Measurements from ENCODE around the gene AATF.

Gene AATF

DNA sequence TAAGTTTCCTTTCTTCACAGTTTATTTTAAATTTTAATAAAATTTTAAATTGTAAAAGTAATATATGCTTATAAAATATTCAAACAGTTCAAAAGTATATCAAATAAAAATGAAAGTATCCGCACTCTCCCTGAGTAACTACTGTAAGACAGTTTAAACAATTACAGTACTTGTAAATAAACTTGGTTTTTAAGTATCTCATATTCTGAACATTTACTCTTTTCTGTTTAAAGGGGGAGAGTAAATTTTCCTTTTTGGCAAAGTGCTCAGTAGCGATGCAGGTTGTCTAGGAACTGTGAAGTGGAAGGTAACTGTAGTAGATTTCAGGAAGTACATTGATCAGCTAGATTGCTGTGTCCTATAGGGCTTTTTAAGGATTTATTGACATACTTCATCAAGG lies 28.8 kb downstream of the AATF start:
- DNase-seq (ENCODE audit: low spot score) (no peak), FAIRE-seq (no peak)

GRCh38 chr17:36978810-36979564 lies 30.2 kb downstream of the AATF start:
- DNase-seq (ENCODE audit: low spot score) = no peak

DNA sequence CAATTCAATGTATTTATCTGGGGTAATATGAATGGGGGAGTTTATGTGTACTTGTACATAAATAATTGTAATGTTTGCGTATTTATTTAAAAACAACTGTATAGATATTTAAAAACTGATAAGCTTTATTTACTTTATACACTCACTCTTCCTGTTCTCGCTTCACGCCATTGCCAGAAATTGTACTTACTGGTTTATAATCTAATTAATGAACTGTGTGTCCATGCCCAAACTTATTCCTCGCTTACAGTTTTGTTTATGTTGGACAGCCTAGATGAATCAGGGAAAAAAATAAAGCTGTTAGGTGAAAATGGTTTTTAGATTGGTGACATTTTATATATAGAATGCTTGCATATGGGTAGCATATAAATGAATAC lies 30.8 kb downstream of the AATF start:
- FAIRE-seq (no peak), DNase-seq (ENCODE audit: low spot score) (no peak)

More at GRCh38 chr17:36978810-36979564, 30.2 kb downstream of the AATF start:
- FAIRE-seq = no peak

DNA sequence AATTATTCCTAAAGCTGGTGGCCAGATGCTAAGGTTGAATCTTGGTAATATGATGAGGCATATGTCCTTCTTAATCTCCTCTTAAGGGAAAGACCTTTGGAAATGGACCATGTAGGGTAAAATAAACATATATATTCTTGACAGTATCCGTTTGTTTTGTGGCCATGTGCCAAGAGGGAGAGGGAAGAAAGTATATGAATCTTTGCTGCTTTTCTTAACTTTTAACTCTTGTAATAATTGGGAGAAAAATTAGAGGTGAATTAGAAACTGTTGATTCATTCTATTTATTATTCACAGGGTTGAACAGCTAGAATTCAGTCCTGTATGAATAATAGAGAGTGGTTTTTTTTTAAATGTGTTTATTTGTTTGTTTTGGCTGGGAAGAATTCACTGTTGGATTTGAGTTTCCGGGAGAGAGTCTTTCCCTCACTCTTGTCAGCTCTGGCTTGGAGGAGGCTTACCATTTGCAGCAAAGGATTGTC lies 31.6 kb downstream of the AATF start:
- DNase-seq (ENCODE audit: low spot score) = no peak
- no peak for FAIRE-seq

DNA sequence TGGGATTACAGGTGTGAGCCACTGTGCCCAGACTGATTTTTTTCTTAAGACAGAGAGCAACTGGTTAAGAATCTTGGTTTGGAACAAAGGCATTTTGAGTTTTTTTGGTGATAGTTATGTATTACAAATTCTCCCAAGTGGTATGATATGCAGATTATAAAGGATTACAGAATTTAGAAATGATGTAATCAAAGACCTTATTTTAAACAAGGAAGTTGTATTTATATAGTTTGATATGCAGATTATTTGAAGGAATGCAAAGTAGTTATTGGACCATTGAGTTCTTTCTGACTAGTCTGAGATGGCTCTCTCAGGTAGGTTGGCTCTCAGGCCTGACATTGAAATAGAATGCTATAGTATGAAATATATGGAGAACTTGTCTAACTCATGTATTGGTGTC lies 34.9 kb downstream of the AATF start:
- no peak for DNase-seq (ENCODE audit: low spot score)
- FAIRE-seq = no peak

DNA sequence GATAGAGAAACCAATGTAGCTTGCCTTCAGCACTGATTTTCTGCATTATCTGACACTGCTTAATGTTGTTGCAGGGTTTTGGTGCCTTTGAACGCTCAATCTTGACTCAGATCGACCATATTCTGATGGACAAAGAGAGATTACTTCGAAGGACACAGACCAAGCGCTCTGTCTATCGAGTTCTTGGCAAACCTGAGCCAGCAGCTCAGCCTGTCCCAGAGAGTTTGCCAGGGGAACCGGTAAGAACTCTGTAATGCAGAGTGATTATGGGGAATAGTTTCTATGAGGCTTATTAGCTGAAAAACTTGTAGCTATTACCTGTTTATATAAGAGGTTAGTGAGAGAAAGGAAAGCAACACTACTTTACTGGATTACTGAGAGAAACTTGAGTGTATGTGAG lies 40.4 kb downstream of the AATF start:
- no peak for DNase-seq (ENCODE audit: low spot score)
- no peak for FAIRE-seq

DNA sequence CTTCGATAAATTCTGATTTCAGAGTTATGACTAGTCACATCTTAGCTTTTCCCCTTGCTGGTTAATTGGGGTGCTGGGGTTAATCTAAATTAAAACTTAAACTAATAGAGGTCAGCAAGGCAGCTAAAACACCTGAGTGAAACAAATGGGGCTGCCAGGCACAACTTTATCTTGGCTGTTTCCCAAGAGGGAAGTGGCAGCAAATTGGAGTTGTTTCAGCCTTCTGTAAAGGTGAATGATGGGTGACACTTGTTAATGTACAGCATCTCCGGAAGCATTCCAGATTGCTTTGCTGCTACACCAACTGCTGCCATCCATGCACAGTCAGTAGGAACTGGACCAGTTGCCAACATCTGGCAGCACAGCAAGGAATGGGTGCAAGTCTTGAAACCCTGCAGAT lies 43.9 kb downstream of the AATF start:
- FAIRE-seq = no peak
- no peak for DNase-seq (ENCODE audit: low spot score)

DNA sequence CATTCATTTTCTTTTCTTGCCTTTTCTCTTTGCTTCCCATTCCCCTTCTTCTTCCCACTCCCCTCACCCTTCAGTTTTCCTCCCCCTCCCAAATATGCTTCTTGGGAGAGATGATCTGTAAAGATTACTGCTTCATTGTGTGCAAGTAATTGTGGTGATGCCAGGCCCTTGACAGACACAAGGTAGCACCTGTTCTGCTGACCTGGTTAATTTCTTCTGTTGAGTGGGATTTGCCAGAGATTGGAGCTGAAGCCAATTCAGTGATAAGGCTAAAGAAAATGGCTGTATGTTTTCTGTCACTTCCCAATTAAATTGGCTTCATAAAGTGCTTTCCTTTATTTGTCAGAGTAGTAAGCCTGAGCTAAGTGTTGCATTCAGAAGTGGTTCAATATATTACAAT lies 44.5 kb downstream of the AATF start:
- FAIRE-seq (no peak), DNase-seq (ENCODE audit: low spot score) (no peak)

GRCh38 chr17:36994438-36994837 lies 45.7 kb downstream of the AATF start:
- FAIRE-seq (no peak), DNase-seq (ENCODE audit: low spot score) (no peak)

DNA sequence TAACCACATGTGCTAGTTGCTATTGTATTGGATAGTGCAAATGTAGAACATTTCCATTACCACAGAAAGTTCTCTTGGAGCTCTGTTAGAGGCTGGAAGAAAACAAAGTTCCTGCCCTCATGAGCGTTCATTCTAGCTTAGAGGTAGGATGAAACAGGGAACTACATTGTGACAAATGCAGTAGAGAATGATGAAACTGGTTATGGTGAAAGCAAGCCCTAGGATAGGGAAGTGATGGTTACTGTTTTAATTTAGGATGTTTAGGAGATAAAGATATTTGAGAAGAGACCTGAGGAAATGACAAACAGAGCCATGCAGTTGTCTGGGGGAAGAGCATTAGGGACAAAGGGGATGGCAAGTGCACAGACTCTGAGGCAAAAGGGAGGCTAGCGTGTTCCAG lies 50.7 kb downstream of the AATF start:
- DNase-seq (ENCODE audit: low spot score) (no peak), FAIRE-seq (no peak)

DNA sequence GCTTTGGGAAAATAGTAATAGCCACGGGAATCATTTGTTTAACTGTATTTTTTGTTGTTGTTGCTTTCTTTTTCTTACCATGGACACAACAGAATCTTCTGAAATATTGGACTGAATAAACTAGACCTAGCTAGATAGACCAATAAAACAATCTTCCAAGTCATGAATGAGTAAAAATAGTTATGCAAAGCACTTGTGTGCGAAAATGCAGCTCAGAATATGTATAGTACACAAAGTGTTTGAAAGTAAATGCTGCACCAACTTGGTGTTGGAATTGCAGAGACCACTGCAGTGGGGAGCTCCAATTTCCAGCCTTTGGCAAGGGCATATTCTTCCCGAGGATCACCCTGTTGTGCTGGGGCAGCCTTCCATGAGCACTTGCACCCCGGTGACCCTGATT lies 68.0 kb downstream of the AATF start:
- FAIRE-seq (no peak), DNase-seq (ENCODE audit: low spot score) (no peak)

DNA sequence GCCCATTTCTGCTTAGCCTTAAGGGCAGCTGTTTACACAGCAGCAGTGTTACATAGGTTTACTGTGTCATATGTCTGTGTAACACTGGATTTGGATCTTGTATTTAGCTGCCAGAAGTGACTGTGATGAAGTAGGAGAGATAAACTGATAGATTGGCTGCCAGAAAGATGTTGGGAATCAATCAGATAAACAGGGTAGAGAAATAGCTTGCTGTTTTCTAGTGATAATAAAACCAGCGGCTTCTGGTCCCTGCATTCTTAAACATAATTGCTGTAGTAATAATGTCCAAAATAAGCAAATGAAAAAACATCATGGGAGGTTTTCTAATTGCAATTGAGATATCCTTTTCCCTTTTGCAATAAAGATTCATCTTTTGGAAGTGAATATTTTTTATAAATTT lies 68.7 kb downstream of the AATF start:
- DNase-seq (ENCODE audit: low spot score) (no peak), FAIRE-seq (no peak)

GRCh38 chr17:37019117-37019740 lies 70.5 kb downstream of the AATF start:
- FAIRE-seq (no peak), DNase-seq (ENCODE audit: low spot score) (no peak)

GRCh38 chr17:37019741-37020129 lies 71.0 kb downstream of the AATF start:
- FAIRE-seq = no peak
- no peak for DNase-seq (ENCODE audit: low spot score)

- FAIRE-seq = no peak
Measured at GRCh38 chr17:37024181-37024637, 75.5 kb downstream of the AATF start.

GRCh38 chr17:37025238-37025637 lies 76.5 kb downstream of the AATF start:
- FAIRE-seq = no peak
- DNase-seq (ENCODE audit: low spot score) = no peak

More at GRCh38 chr17:37024181-37024637, 75.5 kb downstream of the AATF start:
- no peak for DNase-seq (ENCODE audit: low spot score)

- FAIRE-seq = no peak
- DNase-seq (ENCODE audit: low spot score) = no peak
Measured at GRCh38 chr17:37025847-37026530, 77.2 kb downstream of the AATF start.

DNA sequence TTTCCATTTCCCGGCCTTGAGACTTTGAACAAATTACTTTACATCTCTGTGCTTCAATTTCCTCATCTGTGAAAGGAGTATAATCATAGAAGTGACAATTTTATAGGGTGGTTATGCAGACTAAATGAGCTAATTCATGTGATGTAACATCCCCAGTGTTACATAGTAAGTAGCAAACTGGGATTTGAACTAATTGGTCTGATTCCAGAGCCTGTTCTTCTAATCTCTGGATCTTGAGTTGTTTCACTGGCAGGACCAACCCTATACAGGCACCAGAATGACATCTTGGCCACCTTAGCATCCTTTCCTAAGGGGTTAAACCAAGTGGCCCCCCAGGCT lies 77.7 kb downstream of the AATF start:
- no peak for DNase-seq (ENCODE audit: low spot score)
- FAIRE-seq = no peak

DNA sequence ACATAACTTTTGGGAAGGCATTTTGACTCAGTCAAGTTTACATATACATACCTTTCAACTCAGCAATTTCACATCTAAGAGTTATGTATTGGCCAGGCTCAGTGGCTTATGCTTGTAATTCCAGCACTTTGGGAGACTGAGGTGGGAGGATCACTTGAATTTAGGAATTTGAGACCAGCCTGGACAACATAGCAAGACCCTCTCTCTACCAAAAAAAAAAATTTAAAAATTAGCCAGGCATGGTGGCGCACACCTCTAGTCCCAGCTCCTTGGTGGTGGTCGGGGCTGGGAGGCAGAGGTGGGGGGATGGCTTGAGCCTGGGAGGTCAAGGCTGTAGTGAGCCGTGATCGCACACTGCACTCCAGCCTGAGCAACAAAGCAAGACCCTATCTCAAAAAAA lies 79.3 kb downstream of the AATF start:
- DNase-seq (ENCODE audit: low spot score) (no peak), FAIRE-seq (no peak)

- DNase-seq (ENCODE audit: low spot score) (no peak), FAIRE-seq (no peak)
Measured at GRCh38 chr17:37031493-37032083, 82.8 kb downstream of the AATF start.

DNA sequence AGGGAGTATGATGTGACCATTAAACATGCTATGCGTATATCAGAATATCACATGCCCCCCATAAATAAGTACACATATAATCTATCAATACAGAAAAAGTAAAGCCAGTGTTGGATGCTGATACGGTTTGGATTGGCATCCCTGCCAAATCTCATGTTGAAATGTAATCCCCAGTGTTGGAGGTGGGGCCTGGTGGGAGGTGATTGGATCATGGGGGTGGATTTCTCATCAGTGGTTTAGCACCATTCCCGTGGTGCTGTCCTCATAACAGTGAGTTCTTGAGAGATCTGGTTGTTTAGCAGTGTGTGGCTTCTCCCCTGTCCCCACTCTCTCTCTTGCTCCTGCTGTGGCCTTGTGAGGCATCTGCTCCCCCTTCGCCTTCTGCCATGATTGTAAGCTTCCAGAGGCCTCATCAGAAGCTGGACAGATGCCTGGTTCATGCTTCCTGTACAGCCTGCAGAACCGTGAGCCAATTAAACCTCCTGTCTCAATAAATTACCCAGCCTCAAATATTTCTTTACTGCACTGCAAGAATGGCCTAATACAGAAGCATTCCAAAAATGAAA lies 88.9 kb downstream of the AATF start:
- no peak for FAIRE-seq
- DNase-seq (ENCODE audit: low spot score) = no peak

DNA sequence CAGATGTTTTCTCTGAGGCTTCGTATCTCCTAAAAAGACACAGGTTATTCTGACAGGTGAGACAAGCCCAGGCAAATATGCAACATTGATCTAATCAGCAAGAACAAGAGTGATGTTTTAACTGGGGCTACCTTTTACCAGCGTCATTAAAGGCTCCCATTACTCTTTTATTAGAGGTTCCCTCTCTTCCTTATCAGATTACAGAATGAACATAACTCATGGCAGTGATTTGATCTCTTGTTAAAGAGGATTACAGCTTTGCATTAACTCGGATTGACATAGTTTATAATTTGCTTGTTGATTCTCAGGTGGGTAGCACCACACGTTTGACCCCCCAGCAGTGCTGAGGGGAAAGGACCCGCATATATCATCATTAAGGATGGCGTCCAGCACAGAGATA lies 90.5 kb downstream of the AATF start:
- DNase-seq (ENCODE audit: low spot score) (no peak), FAIRE-seq (no peak)

Data from RCC 7860 (cell line).